VCaP (cell line): Measurements from ENCODE around the gene SLC15A4.

ENCODE experiments used
- H3K27ac ChIP-seq: fragments of 450-650 bp; 2 replicates; pipeline ENCODE4 v1.5.1; 2017
- CTCF ChIP-seq: fragments of 450-650 bp; conservative IDR thresholded peaks from 2 replicates; pipeline ENCODE4 v1.5.1; 2017; ENCODE audit warnings: mild to moderate bottlenecking, moderate library complexity

Gene SLC15A4

GRCh38 chr12:128787827-128788226 lies 35.9 kb downstream of the SLC15A4 start:
- H3K27ac ChIP-seq, result no peak overlapping the region
- TF ChIP-seq CTCF, result no peak

GRCh38 chr12:128786741-128787391 lies 36.9 kb downstream of the SLC15A4 start:
- H3K27ac ChIP-seq, result no peak overlapping the region
- no peak for TF ChIP-seq CTCF

- no peak overlapping the region for H3K27ac ChIP-seq
- TF ChIP-seq CTCF, result no peak
Observed at GRCh38 chr12:128784030-128784760, 39.6 kb downstream of the SLC15A4 start.

- no peak overlapping the region for H3K27ac ChIP-seq
- no peak for TF ChIP-seq CTCF
Observed at GRCh38 chr12:128783129-128783574, 40.6 kb downstream of the SLC15A4 start.

- TF ChIP-seq CTCF, result no peak
- no peak overlapping the region for H3K27ac ChIP-seq
Observed at GRCh38 chr12:128779901-128780300, 43.9 kb downstream of the SLC15A4 start.

GRCh38 chr12:128772249-128772648 lies 51.5 kb downstream of the SLC15A4 start:
- no peak for TF ChIP-seq CTCF
- H3K27ac ChIP-seq, result no peak overlapping the region

- H3K27ac ChIP-seq, result no peak overlapping the region
- TF ChIP-seq CTCF, result no peak
Observed at GRCh38 chr12:128771681-128772080, 52.1 kb downstream of the SLC15A4 start.
